GM19023 (cell line): ENCODE results near the gene GIGYF2.

Source experiments
- ATAC-seq: cut with Tn5 transposase; IDR thresholded peaks from one replicate; pipeline ENCODE4 v1.9.1; 2021; ENCODE audit warnings: mild to moderate bottlenecking, moderate library complexity; ENCODE audit not compliant: unreplicated experiment

GIGYF2 gene

DNA sequence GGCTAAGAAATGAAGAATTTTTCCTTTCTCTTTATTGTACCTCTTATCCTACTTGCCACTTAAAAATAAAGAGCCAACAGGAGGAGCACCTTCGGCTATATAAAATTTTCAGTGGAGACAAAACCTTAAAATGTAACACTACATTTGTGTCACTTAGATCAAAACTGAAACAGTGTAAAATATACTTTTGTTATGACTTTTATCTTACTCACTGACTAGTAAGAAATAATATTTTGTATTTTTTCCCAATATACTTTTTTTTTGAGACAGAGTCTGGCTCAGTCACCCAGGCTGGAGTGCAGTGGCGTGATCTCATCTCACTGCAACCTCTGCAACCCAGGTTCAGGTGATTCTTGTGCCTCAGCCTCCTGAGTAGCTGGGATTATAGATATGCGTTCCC is 50.9 kb downstream of the GIGYF2 start:
- no peak for ATAC-seq

DNA sequence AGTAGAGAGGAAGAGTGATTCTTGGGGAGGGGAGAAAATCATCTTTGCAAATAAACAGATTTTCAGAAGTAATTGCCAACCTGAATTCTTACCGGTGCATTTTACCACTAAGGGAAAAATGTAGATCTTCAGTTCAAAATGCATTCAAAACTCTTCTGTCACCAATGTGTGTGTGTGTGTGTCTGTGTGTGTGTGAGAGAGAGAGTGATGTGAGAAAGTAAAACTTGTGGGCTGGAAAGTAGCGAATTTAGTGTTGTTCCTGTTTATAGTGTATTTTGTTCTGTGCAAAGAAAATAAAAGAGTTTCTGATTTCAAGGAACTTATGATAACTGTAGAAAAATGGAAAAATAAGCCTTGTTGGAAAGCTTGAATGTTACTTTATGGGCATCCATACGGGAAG is 52.2 kb downstream of the GIGYF2 start:
- ATAC-seq, result no peak

DNA sequence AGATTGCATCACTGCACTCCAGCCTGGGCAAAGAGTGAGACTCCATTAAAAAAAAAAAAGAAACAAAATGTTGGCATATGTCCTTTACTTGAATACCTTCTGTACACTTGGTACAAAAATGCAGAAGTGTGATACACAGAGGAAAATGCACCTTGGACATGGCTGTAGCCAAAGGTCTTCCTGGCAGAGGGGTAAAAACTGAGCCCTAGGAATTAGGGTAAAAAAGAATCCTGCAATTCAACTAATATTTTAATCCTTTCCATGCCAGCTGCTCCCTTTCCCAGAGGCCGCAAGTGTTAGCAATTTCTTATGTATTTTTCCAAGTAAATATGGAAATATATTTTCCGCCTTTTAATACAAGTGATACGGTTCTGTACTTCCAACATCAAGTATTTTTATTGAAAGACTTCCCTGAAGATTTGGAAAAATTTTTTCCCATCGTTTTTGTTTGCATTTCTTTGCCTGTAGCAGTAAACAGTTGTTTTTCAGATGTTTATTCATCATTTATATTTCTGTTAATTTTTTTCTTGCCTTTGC is 53.1 kb downstream of the GIGYF2 start:
- ATAC-seq, result no peak

DNA sequence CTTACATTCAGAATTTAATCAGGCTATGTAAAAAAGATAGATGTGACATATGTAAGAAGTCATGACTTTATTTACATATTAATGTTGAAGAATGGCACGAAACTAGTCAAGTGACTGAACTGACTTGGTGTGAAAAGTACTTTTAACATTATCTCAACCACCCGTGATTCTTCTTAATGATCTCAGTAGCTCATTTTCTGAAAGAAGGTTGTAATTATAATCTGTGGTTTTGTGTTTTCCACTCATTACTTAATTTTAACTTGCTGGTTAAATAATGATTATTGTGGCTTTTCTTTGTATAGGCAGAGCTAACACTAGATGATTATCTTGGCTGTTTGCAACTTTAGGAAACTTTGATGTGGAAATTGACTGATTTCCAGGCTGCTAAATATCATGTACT is 60.8 kb downstream of the GIGYF2 start:
- ATAC-seq, result no peak

DNA sequence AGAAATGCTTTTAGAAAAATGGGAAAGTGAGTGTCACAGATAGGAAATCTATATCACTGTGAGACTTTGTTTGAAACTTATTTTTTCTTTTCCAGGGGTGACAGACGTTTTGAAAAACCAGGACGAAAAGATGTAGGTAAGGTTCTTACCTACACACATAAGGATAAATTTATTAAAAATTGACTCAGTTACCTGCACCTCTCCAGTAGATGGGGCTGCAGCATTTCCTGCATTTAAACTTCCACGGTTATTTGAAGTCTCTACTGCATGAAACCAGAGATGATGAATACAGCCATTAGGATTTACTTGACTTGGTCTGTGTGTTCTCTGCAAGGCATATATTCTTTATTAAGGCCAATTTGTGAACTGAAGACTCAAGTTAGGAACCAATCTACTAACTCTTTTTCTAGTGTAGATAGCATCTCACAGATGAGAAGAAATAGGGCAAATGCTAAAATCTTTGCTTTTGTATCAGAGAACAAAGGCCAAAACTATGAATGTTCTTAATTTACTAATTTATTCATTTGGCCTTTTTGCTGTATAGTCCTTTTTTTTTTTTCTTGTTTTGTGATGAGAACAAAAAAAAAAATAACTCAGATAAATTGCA is 64.3 kb downstream of the GIGYF2 start:
- no peak for ATAC-seq

DNA sequence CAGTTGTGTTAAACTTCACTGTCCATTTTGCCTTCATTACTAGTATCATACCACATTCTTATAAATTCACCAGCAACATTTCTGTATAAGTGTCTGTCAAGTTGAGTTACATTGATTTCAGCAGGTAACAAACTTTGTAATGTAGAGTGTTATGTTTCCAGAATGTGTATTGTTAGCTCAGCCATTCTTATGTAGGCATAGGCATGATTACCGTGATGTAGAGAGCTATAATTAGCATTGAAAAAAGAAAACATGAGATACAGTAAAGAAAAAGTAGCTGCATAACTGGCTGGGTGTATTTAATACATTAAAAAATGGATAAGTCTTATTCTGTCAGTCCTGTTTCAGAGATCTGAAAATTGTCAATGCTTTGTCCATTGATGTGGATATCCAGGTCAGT is 70.7 kb downstream of the GIGYF2 start:
- ATAC-seq, result no peak

DNA sequence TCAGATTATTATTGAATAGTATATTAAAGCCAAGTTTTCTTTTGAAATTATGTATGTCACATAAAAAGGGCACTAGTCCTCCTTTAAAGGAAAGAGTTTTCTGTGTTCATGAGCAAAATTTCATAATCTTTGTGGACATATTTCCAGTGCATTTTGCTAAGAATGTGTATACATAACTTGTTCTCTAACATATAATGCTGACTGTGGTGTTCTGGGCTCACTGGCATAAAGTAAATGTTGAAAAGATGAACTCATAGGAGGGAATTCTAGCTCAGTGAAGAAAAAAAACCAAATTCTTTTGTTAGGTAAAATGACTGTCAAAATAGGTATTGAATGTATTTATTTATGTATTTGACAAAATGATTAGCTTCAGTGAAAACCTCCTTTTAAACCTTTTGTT is 73.1 kb downstream of the GIGYF2 start:
- ATAC-seq, result no peak

DNA sequence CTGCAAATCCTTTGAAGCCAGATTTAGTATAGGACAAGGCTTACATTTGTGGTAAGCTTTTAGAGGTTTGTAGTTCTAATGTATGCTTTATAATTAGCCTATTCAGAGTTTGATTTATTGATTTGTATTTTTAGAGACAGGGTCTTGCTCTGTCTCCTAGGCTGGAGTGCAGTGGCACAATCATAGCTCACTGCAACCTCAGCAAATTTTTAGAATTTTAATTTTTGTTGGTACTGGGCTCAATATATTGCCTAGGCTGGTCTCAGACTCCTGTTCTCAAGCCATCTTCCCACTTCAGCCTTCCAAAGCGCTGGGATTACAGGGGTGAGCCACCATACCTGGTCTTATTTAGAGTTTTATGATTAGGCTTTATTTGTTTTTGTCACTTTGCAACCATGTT is 74.7 kb downstream of the GIGYF2 start:
- no peak for ATAC-seq

DNA sequence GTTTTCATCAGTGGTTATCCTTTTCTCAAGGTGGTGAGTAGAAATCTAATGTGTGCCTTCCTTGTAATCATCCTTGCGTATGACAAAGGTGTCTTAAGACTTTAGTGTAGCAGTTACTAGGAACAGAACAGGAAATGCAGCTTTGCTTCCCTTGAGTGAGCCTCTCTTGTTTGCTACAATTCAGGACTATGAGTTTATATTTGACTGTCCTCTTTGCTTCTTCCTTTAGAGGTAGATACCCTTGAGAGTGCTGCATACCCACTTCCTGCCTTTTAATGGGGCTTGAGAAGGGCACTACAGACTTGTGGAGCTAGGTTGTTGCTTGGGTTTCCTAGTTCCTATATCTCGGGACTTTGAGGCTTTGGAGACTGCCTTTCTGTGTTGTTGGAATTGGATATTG is 75.4 kb downstream of the GIGYF2 start:
- no peak for ATAC-seq

DNA sequence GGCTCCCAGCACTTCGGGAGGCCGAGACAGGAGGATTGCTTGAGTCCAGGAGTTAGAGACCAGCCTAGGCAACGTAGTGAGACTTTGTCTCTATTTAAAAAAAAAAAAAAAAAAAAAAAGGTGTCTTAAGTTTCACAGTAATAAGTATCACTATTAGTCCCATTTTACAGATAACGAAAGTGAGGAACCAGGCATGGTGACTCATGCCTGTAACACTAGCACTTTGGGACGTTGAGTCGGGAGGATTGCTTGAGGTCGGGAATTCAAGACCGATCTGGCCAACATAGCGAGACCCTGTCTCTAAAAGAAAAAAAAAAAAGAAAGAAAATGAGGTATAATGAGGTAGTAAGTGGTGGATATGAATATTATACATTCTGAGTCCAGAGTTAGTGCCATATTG is 76.7 kb downstream of the GIGYF2 start:
- no peak for ATAC-seq

DNA sequence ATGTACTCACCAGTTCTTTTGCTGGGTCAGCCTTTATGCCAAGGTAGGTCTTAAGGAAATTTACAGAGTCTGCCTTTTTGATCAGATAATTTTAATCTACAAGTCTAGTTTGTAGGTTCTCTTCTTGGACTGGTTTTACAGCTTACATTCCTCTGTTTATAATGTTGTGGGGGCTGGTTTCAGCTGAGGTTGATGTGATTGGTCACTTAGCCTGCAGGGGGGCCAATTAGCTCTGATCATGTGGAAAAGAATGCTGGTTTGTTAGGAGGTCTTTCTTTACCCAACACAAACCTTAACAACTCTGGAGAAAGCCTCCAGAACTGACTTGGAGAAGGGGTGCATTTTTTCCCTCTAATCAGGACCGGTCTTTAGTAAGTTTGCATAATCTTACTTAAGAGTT is 79.3 kb downstream of the GIGYF2 start, which contains the start of gene KCNJ13:
Gene KCNJ13 (minus strand): TSS at position 131 of the 400 bp plus-strand sequence. CDS start 5,203 bp downstream, outside the sequence.
- ATAC-seq, result no peak

DNA sequence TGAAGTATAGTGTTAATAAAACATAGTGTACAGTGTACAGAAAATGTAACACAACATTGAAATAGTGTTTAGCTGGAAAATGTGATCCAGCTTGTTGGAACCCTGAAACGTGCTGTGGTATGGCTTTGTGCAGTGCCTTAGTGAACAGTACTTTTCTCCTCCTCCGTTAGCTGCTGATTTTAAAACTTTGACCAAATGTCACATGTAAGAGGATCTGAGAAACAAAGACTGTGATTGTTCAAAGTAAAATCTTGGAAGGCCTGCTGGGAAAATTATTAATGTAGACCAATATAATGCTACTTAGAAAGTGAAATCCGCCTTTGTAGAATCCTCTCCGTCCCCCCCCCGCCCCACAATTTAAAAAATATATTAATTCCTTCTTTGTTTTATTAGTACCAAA is 80.1 kb downstream of the GIGYF2 start:
- ATAC-seq, result no peak

DNA sequence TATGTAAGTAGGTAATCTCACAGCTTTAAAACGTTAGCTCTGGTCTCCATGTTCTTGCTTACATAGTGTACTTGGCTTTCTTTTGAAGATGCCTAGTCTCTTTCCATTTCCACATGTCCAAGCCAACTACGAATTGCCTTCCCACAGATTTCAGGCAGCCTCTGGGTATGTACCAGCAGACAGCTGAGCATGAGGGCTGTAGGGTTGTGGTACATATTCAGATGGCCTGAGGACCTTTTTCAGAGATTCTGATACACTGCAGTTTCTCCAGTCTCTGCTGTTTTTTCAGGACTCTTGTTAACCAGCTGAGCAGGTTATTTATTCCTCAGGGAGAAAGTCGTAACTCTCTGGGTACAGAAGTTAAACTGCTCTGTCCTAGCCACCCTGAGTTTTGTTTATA is 82.3 kb downstream of the GIGYF2 start:
- ATAC-seq, result no peak

DNA sequence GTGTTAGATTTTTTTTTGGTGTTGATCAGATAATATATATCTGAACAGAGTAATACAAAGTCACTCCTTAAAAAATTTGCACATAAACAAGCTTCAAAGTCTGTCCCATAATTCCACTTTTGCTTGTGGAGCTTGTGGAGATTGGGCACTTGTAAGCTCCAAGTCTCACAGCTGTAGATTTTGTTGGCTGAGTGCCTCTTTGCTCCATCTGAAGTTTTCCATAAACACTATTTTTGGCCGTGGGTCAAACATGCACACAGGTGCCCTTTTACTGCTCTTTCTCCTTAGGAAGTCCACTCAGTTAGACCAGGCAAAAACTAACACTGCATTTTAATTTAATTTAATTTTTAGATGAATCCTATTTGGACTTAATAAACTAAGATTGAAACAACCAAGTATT is 82.8 kb downstream of the GIGYF2 start:
- no peak for ATAC-seq

DNA sequence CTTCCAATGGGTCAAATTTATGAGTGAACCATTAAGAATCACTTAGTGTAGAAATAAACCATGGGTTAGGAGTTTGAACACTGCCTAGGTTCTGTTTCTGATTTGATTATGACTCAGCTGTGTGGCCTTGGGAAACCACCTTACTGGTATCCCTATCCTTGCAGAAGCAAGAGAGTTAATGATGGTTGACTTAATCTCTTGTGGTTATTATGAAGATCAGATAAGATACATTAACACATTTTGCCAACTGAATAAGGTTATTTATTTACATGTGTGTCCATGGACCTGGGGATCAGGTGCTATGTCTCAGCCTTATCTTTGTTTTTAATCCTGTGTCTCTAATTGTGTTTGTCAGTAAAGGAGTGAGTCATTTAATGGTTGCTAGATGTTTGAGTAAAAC is 84.6 kb downstream of the GIGYF2 start:
- ATAC-seq, result peak; percentile 88

DNA sequence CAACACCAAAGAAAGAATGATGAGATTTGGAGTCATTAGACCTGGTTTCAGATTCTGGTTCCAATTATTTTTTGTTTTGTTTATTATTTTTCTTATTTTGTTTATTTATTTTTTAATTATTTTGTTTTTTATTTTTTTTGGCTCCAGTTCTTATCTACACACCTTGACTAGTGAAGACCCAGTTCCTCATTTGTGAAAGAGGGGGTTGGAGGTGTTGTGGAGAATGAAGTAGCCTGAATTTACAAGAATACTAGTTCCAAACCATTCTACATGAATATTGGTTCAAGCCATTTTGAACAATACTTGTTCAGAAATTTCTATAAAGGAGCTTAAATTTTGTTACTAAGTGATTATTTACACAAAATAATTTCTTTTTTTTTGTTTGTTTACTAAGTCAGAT is 86.1 kb downstream of the GIGYF2 start:
- ATAC-seq, result no peak

DNA sequence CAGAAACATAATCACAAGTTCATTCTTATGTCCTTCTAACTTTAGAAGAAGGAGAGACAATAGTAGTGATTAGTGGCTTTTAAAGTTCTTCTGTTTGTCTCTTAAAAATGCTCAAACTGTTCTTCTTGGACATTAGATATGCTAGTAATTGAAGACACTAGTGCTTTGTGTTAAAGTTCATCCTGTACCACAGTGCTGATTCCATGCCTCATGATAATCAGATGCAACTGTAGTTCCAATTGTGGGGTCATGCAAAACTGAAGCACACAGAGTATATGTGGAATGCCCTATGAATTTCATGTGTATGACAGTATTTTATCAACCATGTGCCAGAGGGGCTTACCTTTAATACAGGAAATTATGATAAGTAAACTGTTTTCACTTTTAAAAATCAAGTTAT is 90.7 kb downstream of the GIGYF2 start:
- no peak for ATAC-seq

DNA sequence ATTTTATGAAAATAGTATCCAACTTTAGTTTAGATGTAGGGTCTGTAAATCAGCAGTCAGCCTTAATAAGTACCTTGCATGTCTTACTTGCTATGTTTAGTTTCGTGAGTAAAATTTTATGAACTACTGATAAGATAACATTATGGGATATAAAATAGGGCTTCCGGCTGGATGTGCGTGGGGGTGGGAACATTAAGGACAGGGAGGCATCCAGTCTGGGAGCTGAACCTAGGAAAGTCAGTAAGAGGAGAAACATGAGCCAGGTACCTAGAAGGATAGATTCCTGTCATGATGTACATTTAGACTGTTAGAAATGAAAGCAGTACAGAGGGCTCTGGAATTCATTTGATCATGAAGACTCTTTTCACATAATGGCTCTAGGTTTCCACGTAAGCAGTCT is 92.0 kb downstream of the GIGYF2 start:
- ATAC-seq, result no peak

DNA sequence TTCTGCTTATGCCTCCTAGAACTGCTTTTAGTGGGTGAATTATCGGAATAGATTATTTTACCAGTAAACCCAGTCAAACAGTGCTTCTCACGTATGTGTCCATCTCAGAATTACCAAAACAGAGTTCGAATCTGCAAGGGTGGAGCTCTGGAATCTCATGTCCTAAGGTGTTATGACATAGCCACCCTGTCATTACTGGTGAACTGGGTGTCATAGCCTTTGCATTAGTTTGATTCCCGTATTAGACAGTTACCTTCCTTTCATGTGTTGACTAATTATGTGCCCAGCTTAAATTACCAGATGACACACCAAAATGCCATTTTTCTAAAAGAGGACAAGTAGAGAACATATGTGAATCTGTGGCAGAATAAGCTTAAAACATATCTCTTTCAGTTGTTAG is 94.4 kb downstream of the GIGYF2 start:
- no peak for ATAC-seq

DNA sequence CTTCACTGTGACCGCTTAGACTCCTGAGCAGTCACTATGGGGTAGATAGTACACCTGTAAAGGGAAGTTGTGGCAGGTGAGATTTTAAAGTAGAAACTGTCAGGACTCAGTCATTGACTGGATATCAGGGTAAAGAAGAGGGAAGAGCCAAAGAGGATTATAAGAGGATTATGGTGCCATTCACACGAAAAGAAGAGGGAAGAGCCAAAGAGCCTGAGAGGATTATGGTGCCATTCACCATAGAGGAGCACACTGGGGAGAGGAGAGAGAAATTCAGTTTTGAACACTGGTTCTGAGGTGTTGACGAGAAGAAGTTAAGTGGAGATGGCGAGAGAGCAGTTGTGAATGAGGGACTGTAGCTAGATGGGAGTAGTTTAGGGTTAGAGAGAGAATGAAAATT is 96.1 kb downstream of the GIGYF2 start:
- ATAC-seq, result no peak

DNA sequence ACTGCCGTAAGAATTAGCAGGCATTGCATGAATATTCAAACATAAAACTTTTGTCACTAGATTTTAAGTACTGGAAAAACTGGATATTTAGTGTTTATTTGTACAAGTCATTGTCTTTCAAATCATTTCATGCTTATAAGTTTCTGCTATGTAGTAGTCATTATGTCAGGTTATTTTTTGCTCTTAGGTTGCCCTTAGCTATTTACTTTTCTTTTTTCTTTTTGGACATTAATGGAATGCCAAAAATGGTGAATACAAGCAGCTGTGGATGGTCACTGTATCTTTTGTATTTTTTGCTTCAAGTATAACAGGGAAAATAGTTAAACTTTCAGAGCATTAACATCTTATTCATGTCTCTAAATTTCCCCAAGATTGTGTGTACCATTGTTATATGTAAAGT is 97.8 kb downstream of the GIGYF2 start:
- ATAC-seq, result no peak

DNA sequence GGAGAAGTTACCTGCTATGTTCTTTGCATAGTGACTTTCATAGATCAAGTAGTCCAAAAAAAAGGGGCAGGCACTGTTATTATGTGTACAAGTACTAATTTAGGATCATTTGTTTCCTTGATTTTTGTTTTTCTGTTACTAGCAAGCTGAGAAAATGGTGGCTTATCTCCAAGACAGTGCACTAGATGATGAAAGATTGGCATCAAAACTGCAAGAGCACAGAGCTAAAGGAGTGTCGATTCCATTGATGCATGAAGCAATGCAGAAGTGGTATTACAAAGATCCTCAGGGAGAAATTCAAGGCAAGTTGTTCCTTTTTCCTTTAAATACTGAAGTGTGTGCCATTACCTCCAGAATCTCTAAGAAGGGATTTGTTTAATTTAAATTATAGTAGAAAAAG is 98.8 kb downstream of the GIGYF2 start:
- no peak for ATAC-seq

DNA sequence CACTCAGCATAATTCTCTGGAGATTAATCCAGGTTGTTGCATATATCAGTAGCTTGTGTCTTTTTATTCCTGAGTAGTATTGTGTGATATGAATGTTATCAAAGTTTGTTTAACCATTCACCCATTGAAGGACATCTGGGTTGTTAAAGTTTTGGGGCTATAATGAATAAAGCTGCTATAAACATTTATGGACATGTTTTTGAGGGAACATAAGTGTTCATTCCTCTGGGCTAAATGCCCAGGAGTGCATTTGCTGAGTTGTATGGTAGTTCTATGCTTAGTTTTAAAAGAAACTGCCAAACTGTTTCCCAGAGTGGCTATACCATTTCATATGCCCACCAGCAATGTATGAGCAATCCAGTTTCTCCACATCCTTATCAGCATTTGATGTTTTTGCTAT is 101.1 kb downstream of the GIGYF2 start:
- ATAC-seq, result no peak
